NCI-H82 treated with DMSO at 0.1 percent for 48 hours (cell line): ENCODE data around the gene MGMT.
A peak's percentile ranks its signal among the peaks of the same experiment; 100 is the strongest.

Experiments
- DNase-seq: peaks from one replicate; lab custom pipeline; 2025; ENCODE audit not compliant: unreplicated experiment; lab: John Stamatoyannopoulos, UW

The MGMT gene

DNA sequence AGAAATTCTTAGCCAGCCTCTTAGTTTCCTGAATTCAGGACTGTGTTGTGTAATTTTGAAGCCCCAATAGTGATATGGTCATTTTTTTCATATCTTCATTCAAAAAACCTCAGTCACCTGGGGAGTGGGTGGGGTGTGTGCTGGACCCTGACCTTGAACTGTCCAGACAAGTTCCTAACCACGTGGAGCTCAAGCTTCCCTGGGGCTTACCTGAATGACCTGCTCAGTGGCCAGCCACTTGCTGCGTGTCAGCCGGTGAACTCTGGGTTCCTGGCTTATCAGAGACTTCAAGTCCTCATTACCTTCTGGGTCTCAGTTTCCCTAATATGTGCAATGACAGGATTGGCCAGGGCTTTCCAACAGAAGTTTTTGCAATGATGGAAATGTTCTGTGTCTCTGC, 27.1 kb downstream of the MGMT start:
- no peak for DNase-seq

DNA sequence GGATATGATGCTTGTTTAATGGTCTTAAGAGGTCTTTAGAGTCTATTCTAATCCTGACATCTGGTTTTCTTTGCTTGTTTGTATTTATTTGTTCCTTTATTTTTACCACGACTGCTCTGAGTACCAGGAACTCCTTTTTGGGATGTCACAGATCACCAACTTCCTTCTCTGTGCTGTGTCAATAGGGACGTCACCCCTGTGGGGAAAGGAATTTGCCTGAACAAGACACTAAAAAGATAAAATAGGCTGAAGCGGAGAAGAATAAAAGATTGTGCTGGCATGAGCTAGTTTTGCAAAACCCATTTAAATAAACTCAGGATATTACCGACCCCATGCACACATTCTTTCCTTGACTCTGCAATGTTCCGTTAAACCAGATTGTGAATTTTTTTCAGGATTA, 27.7 kb downstream of the MGMT start:
- no peak for DNase-seq

GRCh38 chr10:129495256-129495655, 28.2 kb downstream of the MGMT start:
- no peak for DNase-seq

GRCh38 chr10:129495698-129496097, 28.7 kb downstream of the MGMT start:
- DNase-seq, result no peak

GRCh38 chr10:129497013-129497412, 30.0 kb downstream of the MGMT start:
- no peak for DNase-seq

- no peak for DNase-seq
Measured at GRCh38 chr10:129498680-129499079, 31.6 kb downstream of the MGMT start.

DNA sequence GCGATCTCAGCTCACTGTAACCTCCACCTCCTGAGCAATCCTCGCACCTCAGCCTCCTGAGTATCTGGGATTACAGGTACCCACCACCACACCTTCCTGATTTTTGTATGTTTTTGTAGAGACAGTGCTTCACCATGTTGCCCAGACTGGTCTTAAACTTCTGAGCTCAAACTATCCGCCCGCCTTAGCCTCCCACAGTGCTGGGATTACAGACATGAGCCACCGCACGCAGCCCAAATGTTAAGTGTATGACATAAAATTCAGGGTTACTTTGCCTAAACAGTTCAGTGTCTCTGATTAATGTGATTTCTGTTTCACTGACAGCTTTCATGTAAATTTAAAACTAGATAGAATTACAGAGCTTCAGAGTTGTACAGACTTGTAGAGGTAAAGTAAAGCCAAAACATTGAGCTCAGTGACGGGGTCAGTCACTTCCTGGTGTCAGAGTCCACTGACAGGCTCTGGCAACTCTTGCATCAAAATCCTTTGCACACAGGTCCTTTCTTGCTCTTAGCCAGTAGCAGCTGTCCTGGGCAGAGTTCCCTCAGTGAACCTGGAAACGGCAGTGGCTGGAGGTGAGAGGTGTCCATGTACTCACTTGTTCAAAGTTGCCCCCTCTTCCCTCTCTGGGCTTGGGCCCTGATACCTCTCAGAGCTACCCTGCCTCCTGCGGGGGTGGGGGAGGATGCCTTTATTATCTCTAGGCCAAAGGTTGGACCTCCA, 33.7 kb downstream of the MGMT start:
- DNase-seq, result no peak

DNA sequence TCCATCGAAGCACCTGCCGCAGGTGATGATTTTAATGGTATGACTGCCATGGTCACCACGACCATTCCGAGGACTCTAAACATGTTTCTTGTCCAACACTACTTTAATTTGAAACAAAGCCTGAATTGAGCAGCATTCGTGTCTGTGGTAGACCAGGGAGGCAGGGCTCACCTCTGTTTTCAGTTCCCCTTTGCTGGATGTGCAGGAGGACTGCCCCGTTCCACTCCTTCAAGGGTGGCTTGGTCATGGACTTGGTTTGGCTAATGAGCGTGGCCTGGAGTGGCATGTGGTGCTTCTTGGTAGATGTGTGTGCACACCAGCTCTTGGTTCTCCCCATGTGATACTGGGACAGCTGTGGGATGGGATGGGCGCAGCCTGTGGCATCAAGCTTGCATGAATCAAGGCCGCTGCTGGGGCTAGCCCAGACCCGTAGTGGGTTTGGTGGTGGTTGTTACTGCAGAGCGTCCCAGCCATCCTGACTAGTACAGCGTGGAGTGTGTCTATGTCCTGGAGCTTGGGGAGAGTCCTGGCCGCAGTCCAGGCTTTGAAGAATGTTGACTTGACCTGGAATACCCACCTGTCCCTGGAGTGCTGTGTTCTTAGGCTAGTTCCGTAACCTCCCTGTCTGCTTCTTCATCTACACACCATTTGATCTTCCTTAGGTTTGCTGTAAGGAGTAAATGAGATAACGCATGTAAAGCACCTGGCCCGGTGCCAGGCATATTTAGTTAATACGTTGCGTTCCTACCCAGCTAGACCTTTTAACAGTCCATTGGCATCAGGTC, 34.8 kb downstream of the MGMT start:
- peak; percentile 50 for DNase-seq

- no peak for DNase-seq
Measured at GRCh38 chr10:129502448-129502847, 35.4 kb downstream of the MGMT start.

GRCh38 chr10:129505500-129506075, 38.5 kb downstream of the MGMT start:
- no peak for DNase-seq

GRCh38 chr10:129506101-129506797, 39.2 kb downstream of the MGMT start:
- no peak for DNase-seq

DNA sequence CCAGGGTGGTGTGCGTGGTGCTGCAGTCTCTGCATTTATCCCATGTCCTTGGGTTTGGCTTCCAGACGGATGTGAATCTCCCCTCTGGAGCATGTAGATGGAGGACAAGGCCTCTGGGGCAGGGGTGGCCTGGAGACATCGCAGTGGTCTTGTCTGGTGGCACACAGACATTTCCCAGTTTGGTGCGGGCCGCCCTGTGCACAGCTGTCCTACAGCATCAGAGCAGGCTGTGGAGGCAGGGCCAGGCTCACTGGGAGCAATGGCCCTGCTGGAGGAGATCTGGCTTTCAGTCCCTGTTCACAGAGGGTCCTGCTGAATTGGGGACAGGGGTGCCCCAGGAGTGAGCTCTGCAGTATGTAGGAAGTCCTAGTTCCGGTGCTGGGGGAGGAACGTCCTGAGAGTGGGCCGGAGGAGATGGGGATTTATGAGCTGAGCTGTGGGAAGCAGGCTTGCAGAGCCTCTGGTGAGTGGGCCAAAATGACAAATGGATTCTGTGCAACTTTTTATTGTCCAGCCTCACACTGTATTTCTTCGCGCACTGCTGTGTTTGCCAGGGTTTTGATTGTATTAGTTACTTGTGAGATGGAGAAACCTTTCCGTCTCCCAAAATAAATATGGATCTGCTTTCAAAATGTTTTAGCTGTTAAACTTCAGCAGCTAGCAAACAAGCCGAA, 40.3 kb downstream of the MGMT start:
- no peak for DNase-seq

- no peak for DNase-seq
Measured at GRCh38 chr10:129509155-129509554, 42.1 kb downstream of the MGMT start.

DNA sequence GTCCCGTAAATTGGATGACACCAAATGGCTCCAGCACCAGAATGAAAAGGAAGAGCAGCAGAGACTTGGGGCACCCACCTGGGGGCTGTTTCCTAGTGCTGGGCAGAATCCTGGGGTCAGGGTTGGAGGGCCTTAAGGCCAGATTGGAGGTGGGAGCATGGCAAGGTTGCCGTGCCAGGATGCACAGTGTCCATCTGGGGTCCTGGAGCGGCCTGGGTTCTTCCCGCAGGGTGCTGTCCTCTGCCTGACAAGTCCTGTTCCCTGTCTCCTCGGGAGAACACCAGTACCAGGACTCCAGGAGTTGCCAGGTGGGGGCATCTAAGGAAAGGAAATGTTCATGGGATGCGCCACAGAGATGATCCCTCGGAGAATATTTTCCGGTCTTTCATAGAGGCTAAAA, 42.8 kb downstream of the MGMT start:
- no peak for DNase-seq

- no peak for DNase-seq
Measured at GRCh38 chr10:129511086-129511485, 44.0 kb downstream of the MGMT start.

GRCh38 chr10:129511758-129512157, 44.7 kb downstream of the MGMT start:
- no peak for DNase-seq

GRCh38 chr10:129513312-129513711, 46.3 kb downstream of the MGMT start:
- DNase-seq, result no peak

- no peak for DNase-seq
Measured at GRCh38 chr10:129514568-129515451, 47.8 kb downstream of the MGMT start.

DNA sequence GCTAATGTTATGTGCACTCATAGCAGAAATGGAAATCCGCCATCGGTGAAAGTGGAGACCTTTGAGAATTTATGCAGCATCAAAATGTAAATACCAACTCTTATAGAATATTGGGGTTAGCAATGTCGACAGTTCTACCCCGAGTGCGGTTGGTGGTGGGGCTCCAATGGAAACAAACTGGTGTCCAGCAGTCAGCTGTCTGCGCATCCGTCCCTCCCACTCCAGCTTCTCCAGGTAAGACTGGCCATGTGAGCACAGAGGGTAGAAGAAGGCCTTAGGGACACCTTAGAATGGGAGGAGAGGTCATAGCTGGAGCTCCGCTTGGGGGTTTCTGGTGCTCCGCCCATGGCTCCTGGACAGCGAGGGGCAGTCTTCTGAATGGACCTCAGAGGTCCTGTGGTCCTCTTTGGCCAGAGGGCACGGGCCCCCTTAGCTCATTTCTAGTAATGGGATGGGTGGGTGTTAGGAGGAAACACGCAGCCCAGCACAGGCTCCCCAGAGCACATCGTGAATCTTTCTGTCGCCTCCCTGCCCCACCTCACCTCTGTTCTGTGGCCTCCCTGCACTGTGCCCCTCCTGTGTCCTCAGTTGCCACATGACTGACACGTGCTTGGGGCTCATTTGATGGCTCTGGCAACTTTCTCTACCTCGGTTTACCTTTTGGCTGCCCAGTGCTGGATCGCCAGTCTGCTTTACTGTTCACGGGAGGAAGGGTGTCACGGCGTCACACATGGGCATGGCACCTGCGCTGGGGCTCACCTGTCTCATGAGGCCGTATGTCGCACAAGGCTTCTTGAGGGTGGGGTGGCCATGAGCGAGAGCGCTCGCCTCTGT, 50.0 kb downstream of the MGMT start:
- DNase-seq, result no peak
